ENCODE data around the gene TRPV4.
"Not testable (repeated sequence)": the region's sequence is repeated elsewhere in the genome, so short reads cannot be mapped to it uniquely, and the experiment has no call there.

TRPV4 gene

DNA sequence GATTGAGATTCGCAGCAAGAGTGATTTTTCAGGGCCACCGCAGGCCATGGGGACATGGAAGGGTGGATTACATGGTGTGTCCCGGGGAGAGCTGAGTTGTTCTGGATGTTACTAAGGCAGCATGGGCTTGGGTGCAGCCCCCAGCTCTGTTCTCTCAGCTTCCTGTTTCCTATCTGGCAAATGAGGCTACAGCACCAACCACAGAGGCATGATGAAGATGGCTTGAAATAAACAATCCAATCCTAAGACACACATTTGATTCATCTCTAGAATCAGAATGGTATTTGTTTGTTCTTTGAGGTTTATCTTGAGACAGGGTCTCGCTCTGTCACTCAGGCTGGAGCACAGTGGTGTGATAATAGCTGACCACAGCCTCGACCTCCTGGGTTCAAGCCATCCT, 25.6 kb upstream of the TRPV4 start:
- DNase-seq (ENCODE audit: low read depth): no peak
- TF ChIP-seq, protein P1, sequence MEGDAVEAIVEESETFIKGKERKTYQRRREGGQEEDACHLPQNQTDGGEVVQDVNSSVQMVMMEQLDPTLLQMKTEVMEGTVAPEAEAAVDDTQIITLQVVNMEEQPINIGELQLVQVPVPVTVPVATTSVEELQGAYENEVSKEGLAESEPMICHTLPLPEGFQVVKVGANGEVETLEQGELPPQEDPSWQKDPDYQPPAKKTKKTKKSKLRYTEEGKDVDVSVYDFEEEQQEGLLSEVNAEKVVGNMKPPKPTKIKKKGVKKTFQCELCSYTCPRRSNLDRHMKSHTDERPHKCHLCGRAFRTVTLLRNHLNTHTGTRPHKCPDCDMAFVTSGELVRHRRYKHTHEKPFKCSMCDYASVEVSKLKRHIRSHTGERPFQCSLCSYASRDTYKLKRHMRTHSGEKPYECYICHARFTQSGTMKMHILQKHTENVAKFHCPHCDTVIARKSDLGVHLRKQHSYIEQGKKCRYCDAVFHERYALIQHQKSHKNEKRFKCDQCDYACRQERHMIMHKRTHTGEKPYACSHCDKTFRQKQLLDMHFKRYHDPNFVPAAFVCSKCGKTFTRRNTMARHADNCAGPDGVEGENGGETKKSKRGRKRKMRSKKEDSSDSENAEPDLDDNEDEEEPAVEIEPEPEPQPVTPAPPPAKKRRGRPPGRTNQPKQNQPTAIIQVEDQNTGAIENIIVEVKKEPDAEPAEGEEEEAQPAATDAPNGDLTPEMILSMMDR (IDR thresholded peaks at IDR 0.05; ENCODE audit: control insufficient read depth, extremely low read depth, insufficient read depth): no peak
- no peak overlapping the region for H3K4me3 ChIP-seq (ENCODE audit: low read depth, low read length)

GRCh38 chr12:109857715-109858114, 24.5 kb upstream of the TRPV4 start:
- TF ChIP-seq, protein P1 (IDR thresholded peaks at IDR 0.05; ENCODE audit: control insufficient read depth, extremely low read depth, insufficient read depth): no peak
- H3K4me3 ChIP-seq (ENCODE audit: low read depth, low read length): no peak overlapping the region
- no peak for DNase-seq (ENCODE audit: low read depth)

- H3K4me3 ChIP-seq (ENCODE audit: low read depth, low read length): no peak overlapping the region
- DNase-seq (ENCODE audit: low read depth): no peak
- TF ChIP-seq, protein P1 (IDR thresholded peaks at IDR 0.05; ENCODE audit: control insufficient read depth, extremely low read depth, insufficient read depth): no peak
Measured at GRCh38 chr12:109855377-109855776, 22.2 kb upstream of the TRPV4 start.

GRCh38 chr12:109850518-109850917, 17.3 kb upstream of the TRPV4 start:
- DNase-seq (ENCODE audit: low read depth); H3K4me3 ChIP-seq (ENCODE audit: low read depth, low read length): not testable (repeated sequence)

DNA sequence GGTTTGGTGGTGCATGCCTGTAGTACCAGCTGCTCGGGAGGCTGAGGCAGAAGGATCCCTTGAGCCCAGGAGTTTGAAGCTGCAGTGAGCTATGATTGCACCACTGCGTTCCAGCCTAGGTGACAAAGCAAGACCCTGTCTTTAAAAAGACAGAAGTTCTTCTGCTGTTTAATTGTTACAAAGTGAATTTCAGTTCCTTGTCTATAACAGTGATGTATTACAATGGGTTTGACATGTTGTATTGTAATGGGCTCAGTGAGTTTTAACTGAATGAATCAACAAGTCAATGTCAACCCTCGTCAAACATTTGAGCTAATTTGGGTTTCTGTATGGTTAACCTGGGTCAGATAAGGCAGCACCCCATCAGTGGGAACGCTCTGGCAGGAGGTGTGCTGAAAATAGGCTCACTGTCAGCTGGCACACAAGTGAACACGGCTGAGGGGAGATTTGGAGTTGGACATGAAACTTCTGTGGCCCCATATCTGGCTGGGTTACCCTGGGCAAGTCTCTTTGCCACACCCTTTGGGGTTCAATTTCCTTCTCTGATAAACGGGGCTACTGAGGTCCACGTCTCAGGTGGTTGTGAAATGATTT, 14.0 kb upstream of the TRPV4 start:
- TF ChIP-seq, protein P1 (IDR thresholded peaks at IDR 0.05; ENCODE audit: control insufficient read depth, extremely low read depth, insufficient read depth): no peak
- no peak overlapping the region for H3K4me3 ChIP-seq (ENCODE audit: low read depth, low read length)
- DNase-seq (ENCODE audit: low read depth): no peak

DNA sequence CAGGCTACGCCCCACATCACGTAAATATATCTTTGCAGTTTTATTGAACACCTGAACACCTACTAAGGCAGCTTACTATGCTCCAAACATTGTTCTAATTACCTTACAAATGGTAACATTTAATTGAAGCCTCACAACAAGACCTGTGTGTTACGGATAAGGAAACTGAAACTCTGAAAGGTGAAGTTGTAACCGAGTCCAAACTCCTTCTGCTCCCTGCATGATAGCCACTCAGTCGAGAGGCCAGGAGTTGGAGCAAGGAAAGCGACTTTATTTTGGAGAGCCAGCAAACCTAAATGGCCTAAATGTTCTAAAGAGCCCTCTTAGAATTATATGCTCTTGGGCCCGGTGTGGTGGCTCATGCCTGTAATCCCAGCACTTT, 12.6 kb upstream of the TRPV4 start:
- H3K4me3 ChIP-seq (ENCODE audit: low read depth, low read length): peak overlapping the region; percentile 35
- DNase-seq (ENCODE audit: low read depth): no peak

DNA sequence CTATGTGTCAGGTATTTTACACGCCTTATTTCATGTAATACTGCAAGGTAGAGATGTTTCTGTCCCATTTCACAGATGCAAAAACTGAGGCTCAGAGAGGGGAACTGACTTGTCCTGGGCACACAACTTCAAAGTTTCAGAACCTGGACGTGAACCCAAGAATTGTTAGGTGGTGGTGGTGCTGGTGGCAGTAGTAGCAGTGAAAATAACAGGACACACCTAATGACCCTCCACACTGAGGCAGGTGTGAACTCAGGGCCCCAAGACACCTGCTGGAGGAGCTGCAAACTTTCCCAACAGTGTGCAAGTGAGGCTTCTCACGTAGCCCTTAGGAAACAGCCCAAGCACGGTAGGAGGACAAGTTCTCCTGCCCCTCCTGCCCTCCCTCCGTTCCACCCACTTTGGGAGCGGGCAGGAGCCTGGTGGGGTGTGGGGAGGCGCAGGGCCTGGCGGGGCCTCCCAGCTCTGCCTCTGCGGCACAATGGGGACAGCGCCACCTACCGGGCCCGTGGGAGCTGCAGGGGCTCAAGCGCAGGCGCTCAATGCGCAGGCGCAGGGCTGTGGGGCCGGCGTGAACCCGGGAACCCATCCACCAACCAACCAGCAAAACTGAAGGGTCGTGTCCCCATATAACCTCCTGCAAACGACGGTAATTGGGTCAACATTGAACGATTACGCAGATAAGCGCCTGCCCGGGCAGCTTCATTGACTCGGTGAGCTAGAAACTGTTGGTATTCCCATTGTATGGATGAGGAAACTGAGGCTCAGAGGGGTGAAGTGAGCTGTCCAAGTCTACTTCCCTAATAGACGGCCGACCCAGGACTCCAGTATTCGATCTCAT, 12.0 kb upstream of the TRPV4 start:
- TF ChIP-seq, protein P1 (IDR thresholded peaks at IDR 0.05; ENCODE audit: control insufficient read depth, extremely low read depth, insufficient read depth): peak; percentile 96
- DNase-seq (ENCODE audit: low read depth): peak; percentile 36
- H3K4me3 ChIP-seq (ENCODE audit: low read depth, low read length): peak overlapping the region; percentile 35

More for the DNA sequence above, 12.6 kb upstream of the TRPV4 start:
- TF ChIP-seq, protein P1 (IDR thresholded peaks at IDR 0.05; ENCODE audit: control insufficient read depth, extremely low read depth, insufficient read depth): no peak

Measured in LNCaP clone FGC (cell line).